Hepatocyte (in vitro differentiated cells): Measurements from ENCODE around the gene CLIC5.

Experiments
- EZH2 ChIP-seq: fragments of 200-600 bp; sonication (generic); IDR thresholded peaks from 2 replicates; pipeline ENCODE4 v1.6.1; 2016; ENCODE audit warnings: antibody characterized with exemption, mild to moderate bottlenecking, borderline replicate concordance
- EZH2phosphoT487 ChIP-seq: fragments of 200-600 bp; sonication (generic); IDR thresholded peaks from one replicate; pipeline ENCODE4 v1.6.1; 2018; ENCODE audit warnings: antibody characterized with exemption, mild to moderate bottlenecking, low read depth, moderate library complexity; ENCODE audit not compliant: unreplicated experiment, severe bottlenecking
- TF ChIP-seq, protein P1 (sequence below): fragments of 200-600 bp; sonication (generic); IDR thresholded peaks from 2 replicates; pipeline ENCODE4 v1.5.1; 2016; ENCODE audit warnings: antibody characterized with exemption, mild to moderate bottlenecking; ENCODE audit not compliant: poor library complexity

DNA sequence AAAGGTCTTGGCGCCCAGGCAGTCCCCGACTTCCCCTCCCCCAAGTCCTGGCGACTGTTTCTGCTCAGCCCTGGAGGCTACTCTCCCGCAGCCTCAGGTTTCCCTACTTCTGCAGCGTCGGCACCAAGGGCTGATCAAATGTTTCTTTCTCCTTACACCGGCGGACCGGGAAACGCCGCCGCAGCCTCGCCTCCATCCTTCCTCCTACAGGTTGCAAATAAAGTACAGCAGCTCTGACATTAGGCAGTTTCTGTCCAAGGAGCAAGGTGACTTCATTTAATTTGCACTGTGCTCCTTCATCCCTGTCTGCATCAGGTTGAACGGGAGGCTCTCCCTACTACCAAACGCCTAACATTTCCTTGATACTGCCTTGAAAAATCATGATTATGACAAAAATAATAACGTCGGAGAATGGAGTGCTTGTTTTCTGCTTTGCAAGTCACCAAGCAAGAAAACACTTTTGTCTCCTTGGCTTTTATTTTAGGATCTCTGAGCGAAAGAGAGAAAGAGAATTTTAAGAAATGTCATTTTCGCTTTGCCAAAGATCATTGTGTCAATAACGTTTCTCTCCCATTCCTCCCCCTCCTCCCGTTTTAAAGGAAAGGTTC, 1.0 kb downstream of the CLIC5 start:
- TF ChIP-seq, protein P1, sequence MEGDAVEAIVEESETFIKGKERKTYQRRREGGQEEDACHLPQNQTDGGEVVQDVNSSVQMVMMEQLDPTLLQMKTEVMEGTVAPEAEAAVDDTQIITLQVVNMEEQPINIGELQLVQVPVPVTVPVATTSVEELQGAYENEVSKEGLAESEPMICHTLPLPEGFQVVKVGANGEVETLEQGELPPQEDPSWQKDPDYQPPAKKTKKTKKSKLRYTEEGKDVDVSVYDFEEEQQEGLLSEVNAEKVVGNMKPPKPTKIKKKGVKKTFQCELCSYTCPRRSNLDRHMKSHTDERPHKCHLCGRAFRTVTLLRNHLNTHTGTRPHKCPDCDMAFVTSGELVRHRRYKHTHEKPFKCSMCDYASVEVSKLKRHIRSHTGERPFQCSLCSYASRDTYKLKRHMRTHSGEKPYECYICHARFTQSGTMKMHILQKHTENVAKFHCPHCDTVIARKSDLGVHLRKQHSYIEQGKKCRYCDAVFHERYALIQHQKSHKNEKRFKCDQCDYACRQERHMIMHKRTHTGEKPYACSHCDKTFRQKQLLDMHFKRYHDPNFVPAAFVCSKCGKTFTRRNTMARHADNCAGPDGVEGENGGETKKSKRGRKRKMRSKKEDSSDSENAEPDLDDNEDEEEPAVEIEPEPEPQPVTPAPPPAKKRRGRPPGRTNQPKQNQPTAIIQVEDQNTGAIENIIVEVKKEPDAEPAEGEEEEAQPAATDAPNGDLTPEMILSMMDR: no peak
- TF ChIP-seq EZH2: no peak
- no peak for TF ChIP-seq EZH2phosphoT487
